ENCODE measurements around the gene FRK.

The FRK gene

DNA sequence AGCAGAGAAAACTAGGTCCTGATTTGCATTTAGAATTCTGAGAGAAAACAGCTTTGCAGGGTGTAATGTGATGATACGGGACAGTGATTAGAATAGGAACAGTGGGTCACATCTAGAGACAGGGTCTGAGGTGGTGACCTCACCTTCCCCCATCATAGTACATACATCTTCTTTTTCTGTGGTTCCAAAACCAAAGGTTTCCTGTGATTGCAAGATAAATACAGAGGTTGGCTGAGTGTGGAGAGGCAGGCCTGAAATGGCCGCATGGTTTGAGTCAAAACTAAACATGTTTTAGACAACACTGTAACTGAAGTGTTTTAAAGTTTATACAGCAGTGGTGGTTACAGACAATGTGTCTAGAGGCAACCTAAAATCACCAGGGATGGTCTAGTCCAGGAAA lies 29.6 kb upstream of the FRK start:
- DNase-seq (ENCODE audit: low spot score in 2 of 2): no peak
- H3K4me3 ChIP-seq: no peak overlapping the region
- in situ Hi-C loops (cut with MboI; ENCODE audit: low sequenced_read_pairs): no loop called here

GRCh38 chr6:116088946-116089345 lies 28.3 kb upstream of the FRK start:
- in situ Hi-C loops (cut with MboI; ENCODE audit: low sequenced_read_pairs): no loop called here
- Histone ChIP-seq H3K36me3 (replicated peaks) (no peaks in the 10 kb centered on the region), H3K9me3 (no peaks in the 10 kb centered on the region), H3K27me3 (ENCODE audit: low read depth) (0 out of 2 replicates have a peak, but pooled peaks cover 3% of the 10 kb centered on the region), H3K4me1 (no peaks in the 10 kb centered on the region), H3K4me3 (no peak overlapping the region)
- no peak for DNase-seq (ENCODE audit: low spot score in 2 of 2)

More for the DNA sequence above, 29.6 kb upstream of the FRK start:
- Histone ChIP-seq H3K4me1 (no peaks in the 10 kb centered on the region), H3K36me3 (replicated peaks) (no peaks in the 10 kb centered on the region), H3K27me3 (ENCODE audit: low read depth) (no peaks in the 10 kb centered on the region), H3K9me3 (no peaks in the 10 kb centered on the region)

DNA sequence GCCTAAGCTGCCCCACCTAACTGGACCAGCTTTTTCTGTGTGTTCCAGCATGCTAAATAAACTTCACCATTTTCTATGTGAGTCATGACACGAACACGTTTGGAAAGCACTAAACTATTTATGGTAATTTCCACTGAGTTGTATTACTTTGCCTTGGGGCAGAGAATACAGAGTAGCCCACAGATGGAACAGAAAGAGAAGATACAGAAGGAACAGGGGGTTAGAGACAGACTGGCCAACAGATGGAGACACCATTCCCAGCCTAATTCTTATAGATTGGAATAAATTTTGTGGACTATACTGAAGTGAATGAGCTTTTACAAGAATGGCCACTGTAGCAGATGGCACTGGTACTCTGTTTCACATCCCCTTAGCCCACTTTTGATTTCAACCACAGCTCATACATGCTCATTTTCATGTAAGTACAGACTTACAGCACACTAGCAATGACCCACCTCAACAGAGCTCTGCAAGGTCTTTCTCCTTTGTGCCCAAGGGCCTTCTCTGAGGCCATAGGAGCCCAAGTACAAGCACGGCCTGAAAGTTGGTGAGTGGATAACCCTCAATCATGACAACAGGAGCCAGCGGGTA lies 26.8 kb upstream of the FRK start:
- Histone ChIP-seq H3K4me3 (no peak overlapping the region), H3K9me3 (no peaks in the 10 kb centered on the region), H3K27me3 (ENCODE audit: low read depth) (0 out of 2 replicates have a peak, but pooled peaks cover 3% of the 10 kb centered on the region), H3K36me3 (replicated peaks) (no peaks in the 10 kb centered on the region), H3K4me1 (no peaks in the 10 kb centered on the region)
- no peak for DNase-seq (ENCODE audit: low spot score in 2 of 2)
- in situ Hi-C loops (cut with MboI; ENCODE audit: low sequenced_read_pairs): no loop called here

DNA sequence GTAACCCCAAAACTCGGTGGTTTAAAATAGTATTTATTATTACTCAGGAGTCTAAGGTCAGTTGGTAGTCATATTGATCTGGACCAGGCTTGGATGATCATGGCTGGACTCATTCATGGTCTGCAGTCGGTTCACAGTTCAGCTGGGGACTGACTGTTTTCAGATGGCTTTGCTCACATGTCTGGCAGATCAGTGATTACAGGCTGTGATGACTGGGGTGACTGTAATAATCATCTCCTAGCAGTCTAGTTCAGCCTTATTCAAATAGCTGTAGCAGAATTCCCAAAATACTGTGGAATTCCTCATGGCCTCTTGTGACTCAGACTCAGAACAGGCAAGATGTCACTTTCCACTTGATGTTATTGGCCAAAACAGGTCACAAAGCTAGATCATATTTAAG lies 23.6 kb upstream of the FRK start:
- Histone ChIP-seq H3K36me3 (replicated peaks) (no peaks in the 10 kb centered on the region), H3K27me3 (ENCODE audit: low read depth) (0 out of 2 replicates have a peak, but pooled peaks cover 5% of the 10 kb centered on the region), H3K4me1 (no peaks in the 10 kb centered on the region), H3K9me3 (no peaks in the 10 kb centered on the region), H3K4me3 (no peak overlapping the region)
- in situ Hi-C loops (cut with MboI; ENCODE audit: low sequenced_read_pairs): no loop called here
- DNase-seq (ENCODE audit: low spot score in 2 of 2): no peak

DNA sequence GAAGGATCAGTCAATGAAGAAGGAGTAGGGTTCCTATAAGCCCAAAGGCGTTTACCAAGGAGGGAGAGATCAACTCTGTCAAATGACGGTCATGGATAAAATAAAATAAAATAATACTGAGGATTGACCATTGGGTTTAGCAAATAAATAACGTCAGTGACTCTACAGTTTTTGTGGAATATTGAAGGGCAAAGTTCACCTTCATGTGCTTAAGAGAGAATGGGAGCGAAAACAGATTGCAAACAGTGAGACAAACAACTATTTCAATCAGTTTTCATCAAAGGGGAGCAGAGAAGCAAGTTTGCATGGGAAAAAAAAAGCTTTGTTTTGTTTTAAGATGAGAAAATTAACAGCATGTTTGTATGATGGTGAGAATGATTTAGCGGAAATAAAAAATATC lies 22.4 kb upstream of the FRK start:
- Histone ChIP-seq H3K4me3 (no peak overlapping the region), H3K9me3 (no peaks in the 10 kb centered on the region), H3K4me1 (no peaks in the 10 kb centered on the region), H3K36me3 (replicated peaks) (no peaks in the 10 kb centered on the region), H3K27me3 (ENCODE audit: low read depth) (0 out of 2 replicates have a peak, but pooled peaks cover 5% of the 10 kb centered on the region)
- in situ Hi-C loops (cut with MboI; ENCODE audit: low sequenced_read_pairs): no loop called here
- DNase-seq (ENCODE audit: low spot score in 2 of 2): no peak

- DNase-seq (ENCODE audit: low spot score in 2 of 2): no peak
Measured at GRCh38 chr6:116078945-116079344, 18.3 kb upstream of the FRK start.

GRCh38 chr6:116078522-116078921 lies 17.8 kb upstream of the FRK start:
- Histone ChIP-seq H3K4me3 (no peak overlapping the region), H3K4me1 (no peaks in the 10 kb centered on the region), H3K9me3 (no peaks in the 10 kb centered on the region), H3K36me3 (replicated peaks) (no peaks in the 10 kb centered on the region), H3K27me3 (ENCODE audit: low read depth) (peaks cover 4% of the 10 kb centered on the region; the same call in 1 of the 2 replicates)
- no peak for DNase-seq (ENCODE audit: low spot score in 2 of 2)
- in situ Hi-C loops (cut with MboI; ENCODE audit: low sequenced_read_pairs): no loop called here

More at GRCh38 chr6:116078945-116079344, 18.3 kb upstream of the FRK start:
- Histone ChIP-seq H3K27me3 (ENCODE audit: low read depth) (0 out of 2 replicates have a peak, but pooled peaks cover 3% of the 10 kb centered on the region), H3K4me1 (no peaks in the 10 kb centered on the region), H3K4me3 (no peak overlapping the region), H3K9me3 (no peaks in the 10 kb centered on the region), H3K36me3 (replicated peaks) (no peaks in the 10 kb centered on the region)
- in situ Hi-C loops (cut with MboI; ENCODE audit: low sequenced_read_pairs): no loop called here

DNA sequence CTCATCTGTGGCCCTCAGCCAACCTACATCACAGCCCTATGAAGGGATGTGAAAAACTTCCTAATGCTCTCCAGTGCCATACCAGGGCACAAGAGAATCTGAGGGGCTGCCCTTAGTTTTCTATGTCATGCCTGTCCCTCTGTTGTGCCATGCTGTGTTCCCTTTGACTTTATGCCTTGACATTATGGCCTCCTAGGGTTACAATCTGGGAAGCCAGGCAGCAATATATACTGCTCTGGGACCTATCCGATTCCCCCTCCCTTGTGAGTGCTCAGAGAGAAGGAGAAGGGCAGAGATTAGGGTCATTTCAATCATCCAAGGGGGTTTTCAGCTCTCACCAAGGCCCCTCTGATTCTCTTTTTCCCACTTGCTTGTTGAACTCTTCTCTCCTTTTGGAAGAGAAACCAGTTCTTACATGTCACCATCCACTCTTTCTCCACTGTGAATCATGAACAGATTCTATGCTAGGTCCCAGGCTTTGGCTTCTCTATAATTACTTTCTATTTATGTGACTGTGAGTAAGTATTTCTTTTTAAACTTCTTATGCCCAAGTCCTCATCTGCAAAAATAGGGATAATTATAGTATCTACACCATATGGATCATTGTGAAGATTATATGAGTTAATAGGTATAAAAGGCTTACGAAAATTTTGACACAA lies 14.2 kb upstream of the FRK start:
- DNase-seq (ENCODE audit: low spot score in 2 of 2): no peak
- Histone ChIP-seq H3K27me3 (ENCODE audit: low read depth) (peaks cover 3% of the 10 kb centered on the region; the same call in 1 of the 2 replicates), H3K4me3 (no peak overlapping the region), H3K36me3 (replicated peaks) (no peaks in the 10 kb centered on the region), H3K4me1 (no peaks in the 10 kb centered on the region), H3K9me3 (no peaks in the 10 kb centered on the region)
- in situ Hi-C loops (cut with MboI; ENCODE audit: low sequenced_read_pairs): no loop called here

DNA sequence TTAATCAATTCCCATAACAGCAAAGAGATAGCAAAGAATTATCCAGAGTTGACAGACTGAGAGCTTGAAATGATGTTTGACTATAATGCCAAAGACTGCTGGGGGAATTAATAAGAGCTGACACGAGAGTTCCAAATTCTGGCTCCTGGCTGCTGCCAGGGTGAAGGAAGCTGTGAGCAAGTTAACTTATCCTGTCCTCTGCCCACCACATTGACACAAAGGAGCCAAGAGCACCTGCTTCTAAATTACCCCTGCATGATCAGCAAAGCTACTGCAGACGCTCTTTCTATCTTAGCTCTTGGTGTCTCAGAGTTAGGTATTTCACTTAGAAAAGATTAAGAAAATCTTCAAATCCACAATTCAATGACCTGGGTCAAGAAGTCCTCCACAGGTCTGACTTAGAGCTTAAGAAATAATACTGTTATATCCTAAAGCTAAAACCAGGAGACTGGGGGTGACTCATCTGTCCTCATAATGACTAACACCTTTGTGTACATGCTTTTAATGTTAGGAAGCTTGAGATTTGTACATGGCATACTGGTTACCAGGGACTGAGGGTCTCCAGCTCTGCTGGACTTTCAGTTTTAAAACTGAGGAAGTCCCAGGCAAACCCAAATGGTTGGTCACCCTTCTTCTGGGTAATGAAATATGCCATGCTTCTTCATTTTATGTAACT lies 13.2 kb upstream of the FRK start:
- Histone ChIP-seq H3K4me1 (no peaks in the 10 kb centered on the region), H3K27me3 (ENCODE audit: low read depth) (peaks cover 3% of the 10 kb centered on the region; the same call in 1 of the 2 replicates), H3K9me3 (no peaks in the 10 kb centered on the region), H3K4me3 (no peak overlapping the region), H3K36me3 (replicated peaks) (no peaks in the 10 kb centered on the region)
- in situ Hi-C loops (cut with MboI; ENCODE audit: low sequenced_read_pairs): no loop called here
- no peak for DNase-seq (ENCODE audit: low spot score in 2 of 2)

- Histone ChIP-seq H3K4me3 (no peak overlapping the region), H3K36me3 (replicated peaks) (no peaks in the 10 kb centered on the region), H3K4me1 (no peaks in the 10 kb centered on the region), H3K9me3 (no peaks in the 10 kb centered on the region), H3K27me3 (ENCODE audit: low read depth) (peaks cover 3% of the 10 kb centered on the region; the same call in 1 of the 2 replicates)
- no peak for DNase-seq (ENCODE audit: low spot score in 2 of 2)
- in situ Hi-C loops (cut with MboI; ENCODE audit: low sequenced_read_pairs): no loop called here
Measured at GRCh38 chr6:116072368-116072767, 11.7 kb upstream of the FRK start.

DNA sequence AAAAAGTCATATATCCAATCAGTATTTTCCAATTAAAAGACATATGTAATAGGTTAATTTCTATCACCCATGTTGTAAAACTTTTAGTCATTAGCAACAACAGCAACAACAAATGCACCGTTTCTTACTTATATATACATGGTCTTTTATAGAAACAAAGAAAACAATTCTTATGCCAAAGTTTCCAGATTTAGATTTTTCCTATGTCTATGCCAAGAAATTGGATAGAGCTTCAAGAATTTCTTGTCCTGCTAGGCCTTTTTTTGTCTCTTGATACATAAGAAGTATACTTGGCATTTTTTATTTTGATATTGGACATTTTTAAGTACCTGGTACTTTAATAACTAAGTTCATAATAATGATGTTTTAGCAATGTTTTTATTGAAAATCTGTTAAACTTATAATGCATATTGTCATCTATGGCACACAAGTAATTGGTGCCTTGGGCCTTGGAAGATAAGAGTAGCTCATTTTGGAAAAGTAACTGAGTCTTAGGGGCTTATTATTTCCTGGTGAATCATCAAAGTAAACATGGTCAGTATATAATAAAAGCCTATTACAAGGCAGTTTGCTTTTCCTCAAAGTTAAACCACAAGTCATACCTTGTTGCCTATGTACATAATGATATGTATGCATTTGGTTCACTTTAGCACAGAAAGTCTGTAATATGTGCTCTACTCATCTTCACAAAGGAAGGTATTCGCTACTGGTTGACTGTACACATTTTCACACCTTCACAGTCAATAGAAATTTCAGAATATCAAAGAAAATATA lies 10.1 kb upstream of the FRK start:
- no peak for DNase-seq (ENCODE audit: low spot score in 2 of 2)
- Histone ChIP-seq H3K36me3 (replicated peaks) (no peaks in the 10 kb centered on the region), H3K9me3 (no peaks in the 10 kb centered on the region), H3K4me3 (no peak overlapping the region), H3K27me3 (ENCODE audit: low read depth) (peaks cover 3% of the 10 kb centered on the region; the same call in 1 of the 2 replicates), H3K4me1 (no peaks in the 10 kb centered on the region)
- in situ Hi-C loops (cut with MboI; ENCODE audit: low sequenced_read_pairs): no loop called here

DNA sequence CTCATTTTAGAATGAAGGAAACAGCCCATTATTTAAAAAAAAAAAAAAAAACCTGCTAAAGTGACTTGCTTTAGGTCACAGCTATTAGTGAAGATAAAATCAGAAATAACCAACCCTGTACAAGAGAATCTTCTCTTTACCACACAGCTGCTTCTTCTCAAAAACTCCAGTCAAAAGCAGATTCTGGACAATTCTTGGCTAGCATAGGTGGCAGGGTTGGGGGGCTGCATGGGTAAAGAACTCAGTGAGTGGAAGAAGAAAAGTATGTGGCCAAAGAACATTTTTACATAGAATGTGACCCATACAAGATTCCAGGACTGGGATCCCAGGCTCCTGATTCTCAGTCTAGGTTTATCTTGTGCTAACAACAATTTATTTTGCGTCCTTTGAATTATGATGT lies 9.4 kb upstream of the FRK start:
- no peaks in the 10 kb centered on the region for H3K9me3 ChIP-seq
- H3K27me3 ChIP-seq (ENCODE audit: low read depth): peaks cover 3% of the 10 kb centered on the region; the same call in 1 of the 2 replicates
- H3K4me1 ChIP-seq: no peaks in the 10 kb centered on the region
- H3K4me3 ChIP-seq: no peak overlapping the region
- H3K36me3 ChIP-seq (replicated peaks): no peaks in the 10 kb centered on the region
- DNase-seq (ENCODE audit: low spot score in 2 of 2): no peak
- in situ Hi-C loops (cut with MboI; ENCODE audit: low sequenced_read_pairs): no loop called here

GRCh38 chr6:116066789-116067188 lies 6.1 kb upstream of the FRK start:
- H3K4me1 ChIP-seq: no peaks in the 10 kb centered on the region
- no peak for DNase-seq (ENCODE audit: low spot score in 2 of 2)
- no peaks in the 10 kb centered on the region; the same call in 1 of the 2 replicates for H3K27me3 ChIP-seq (ENCODE audit: low read depth)
- H3K36me3 ChIP-seq (replicated peaks): no peaks in the 10 kb centered on the region
- no peak overlapping the region for H3K4me3 ChIP-seq
- no peaks in the 10 kb centered on the region for H3K9me3 ChIP-seq
- in situ Hi-C loops (cut with MboI; ENCODE audit: low sequenced_read_pairs): no loop called here
